GM19023 (cell line): Measurements from ENCODE around the gene NKD2.
"Not testable (repeated sequence)": the region's sequence is repeated elsewhere in the genome, so short reads cannot be mapped to it uniquely, and the experiment has no call there.

Experiments
- ATAC-seq: cut with Tn5 transposase; IDR thresholded peaks from one replicate; pipeline ENCODE4 v1.9.1; 2021; ENCODE audit warnings: mild to moderate bottlenecking, moderate library complexity; ENCODE audit not compliant: unreplicated experiment

Gene NKD2, protein sequence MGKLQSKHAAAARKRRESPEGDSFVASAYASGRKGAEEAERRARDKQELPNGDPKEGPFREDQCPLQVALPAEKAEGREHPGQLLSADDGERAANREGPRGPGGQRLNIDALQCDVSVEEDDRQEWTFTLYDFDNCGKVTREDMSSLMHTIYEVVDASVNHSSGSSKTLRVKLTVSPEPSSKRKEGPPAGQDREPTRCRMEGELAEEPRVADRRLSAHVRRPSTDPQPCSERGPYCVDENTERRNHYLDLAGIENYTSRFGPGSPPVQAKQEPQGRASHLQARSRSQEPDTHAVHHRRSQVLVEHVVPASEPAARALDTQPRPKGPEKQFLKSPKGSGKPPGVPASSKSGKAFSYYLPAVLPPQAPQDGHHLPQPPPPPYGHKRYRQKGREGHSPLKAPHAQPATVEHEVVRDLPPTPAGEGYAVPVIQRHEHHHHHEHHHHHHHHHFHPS

DNA sequence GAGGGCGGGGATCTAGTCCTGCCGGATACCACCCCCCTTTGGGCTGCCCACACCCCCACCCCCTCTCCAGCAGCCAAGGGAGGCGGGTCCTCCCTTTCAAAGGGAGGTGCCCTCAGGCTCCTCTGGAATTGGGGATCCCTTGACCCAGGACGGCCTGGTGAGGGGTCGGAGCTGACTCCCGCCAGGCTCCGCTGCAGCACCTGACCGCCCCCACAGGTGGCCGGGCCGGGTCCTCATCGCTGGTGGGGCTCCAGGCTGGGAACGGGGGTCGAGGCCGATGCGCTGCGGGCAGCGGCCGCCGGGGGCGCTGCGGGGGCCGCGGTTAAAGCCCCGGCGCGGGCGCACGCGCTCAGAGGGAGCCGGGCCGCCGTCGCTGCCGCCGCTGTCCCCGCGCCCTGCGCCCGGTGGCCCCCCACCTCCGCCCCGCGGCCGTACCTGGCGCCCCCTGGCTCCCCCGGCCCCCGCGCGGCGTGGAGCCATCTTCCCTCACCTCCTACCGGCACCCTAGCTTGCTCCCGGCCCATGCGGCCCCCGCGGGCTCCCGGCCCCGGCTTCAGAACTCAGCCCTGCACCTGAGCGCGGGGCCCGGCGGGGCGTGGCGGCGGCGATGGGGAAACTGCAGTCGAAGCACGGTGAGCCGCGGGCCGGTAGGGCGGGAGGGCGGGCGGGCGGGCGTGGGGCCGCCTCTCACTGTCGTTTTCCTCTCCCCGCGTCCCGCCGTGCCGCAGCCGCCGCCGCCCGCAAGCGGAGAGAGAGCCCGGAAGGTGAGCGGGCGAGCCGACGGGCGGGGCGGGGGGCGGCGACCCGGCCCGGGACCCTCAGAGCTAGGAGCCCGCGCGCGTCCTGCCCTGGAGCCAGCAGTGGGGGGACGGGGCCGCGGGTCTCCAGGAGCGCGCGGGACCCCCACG is at the start of gene NKD2:
Gene NKD2, plus strand, starts transcription at position 352 of the 908 bp plus-strand sequence. Its CDS starts 256 bp downstream, at position 608.
- ATAC-seq, result no peak

DNA sequence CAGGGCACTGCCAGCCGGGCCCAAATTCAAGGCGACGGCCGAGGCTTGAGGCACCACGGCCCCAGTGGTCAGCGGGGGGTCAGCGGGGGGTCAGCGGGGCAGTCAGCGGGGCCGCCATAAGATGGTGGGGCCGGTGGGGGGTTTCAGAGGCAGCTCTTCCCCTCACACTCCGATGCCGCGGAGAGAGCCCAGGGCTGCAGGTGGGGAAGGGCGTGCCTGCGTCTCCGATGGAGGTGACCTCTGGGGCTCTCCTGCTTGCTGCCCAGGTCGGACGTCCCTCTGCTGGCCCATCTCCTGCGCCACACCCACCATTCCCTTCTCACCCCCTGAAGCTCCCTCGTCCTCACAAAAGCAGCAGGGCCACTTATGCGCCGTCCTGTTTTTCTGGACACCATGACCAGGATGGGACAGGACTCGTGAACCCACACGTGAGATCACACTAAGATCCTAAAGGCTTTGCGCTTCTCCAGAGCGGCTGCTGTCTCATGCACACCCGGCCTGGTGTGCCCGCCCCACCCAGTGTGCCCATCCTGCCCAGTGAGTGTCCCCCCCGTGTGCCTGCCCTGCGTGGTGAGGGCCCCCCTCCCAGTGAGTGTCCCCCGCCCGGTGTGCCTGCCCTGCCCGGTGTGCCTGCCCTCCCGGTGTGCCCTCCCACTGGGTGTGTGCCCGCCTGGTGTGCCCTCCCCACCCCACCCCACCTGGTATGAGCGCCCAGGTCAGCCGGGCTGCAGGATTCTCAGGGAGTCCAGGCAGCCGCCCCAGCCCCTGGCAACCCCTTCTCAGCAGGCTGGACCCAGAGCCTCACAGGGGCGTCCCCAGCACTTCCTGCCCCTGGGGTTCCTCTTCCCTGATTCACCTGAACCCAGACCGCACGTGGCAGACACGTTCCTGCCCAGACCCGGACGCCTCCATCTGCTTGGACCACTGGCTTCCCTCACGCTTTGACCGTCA is 48.7 kb upstream of the NKD2 start:
- ATAC-seq, result no peak

DNA sequence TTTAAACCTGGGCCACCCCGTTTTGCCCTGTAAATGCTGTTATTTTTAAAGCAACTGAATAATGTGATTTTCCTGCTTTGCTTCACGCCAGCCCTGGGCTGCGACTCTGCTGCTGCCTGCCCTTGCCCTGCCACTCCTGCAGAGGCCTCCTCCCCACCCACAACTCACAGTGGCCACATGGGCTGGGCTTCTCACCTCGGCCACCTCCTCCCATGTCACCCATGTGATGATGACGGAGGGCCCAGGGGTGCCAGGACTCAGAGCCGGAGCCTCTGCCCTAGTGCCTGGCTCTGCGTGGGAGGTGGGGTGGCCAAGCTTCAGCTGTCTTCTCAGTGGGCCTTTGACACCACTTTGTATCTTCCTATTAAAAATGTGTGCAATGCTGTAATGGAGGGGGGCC is 48.1 kb upstream of the NKD2 start:
- no peak for ATAC-seq

DNA sequence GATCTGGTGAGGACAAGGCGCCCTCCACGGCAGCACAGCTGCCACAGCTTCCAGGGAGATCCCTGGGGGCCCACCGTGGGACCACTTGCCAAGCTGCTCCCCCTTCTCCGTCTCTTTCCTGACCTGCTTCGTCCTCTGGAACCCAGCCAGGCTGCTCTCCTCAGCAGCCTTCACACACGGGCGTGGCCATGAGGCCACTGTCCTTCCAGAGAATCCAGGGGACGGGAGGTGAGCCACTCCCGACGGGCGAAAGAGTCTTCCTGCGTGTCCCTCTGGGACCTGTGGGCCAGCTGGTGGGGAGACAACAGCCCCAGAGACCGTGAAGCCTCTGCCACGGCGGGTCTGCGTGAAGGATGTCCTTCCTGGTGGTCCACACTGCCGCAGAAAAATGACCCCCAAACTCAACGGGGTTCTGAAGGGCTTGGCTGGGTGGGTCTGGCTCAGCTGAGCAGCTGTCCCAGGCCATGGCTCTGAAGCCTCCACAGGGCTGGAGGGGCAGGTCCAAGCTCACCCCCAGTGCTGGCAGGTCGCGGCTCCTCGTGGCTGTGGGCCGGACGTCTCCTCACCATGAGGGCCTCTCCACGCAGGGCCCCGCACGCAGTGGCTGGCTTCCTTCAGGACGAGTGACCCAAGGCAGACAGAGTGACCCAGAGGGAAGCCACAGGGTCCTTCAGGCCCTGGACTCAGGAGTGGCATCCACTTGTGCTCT is 47.4 kb upstream of the NKD2 start:
- no peak for ATAC-seq

DNA sequence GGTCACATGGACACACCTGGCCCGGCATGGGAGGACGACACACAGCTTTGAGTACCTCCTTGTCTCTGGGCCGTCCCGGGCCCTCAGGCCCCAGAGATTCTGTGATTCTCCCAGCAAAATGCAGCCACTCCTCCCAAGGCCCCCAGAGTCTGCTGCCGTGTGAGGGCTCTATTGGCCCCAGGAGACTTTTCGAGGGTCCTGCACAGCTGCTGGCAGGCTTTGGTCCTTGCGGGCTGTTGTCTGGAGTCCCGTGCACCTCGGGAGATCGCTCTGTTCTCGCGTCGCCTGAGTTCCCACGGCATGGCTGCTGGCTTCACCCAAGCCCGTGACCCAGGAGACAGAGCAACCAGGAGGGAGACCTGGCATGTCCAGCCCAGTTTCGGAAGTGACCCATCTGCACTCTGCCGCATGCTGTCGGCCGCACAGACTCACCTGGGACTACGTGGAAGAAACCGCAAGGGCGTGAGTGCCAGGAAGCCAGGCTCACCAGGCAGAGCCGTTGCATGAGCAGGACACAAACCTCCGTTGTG is 46.8 kb upstream of the NKD2 start:
- no peak for ATAC-seq

DNA sequence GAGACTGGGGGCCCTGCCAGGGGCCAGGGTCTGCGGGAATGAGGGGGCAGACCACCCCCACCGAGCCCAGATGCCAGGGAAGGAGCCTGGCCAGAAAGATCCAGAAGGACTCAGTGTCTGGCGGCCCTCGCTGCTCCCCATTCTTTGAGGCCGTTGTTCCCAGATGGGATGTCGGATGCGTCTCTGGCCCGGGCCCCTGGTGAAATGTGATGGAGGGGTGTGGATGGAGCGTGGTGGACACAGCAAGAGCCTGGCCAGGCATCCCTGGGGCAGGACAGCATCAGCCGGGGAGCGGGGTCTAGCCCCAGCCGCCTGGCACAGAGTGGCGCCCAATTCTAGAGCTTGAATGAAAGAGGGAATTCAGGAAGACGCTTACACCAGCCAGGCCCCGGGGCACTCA is 46.2 kb upstream of the NKD2 start:
- no peak for ATAC-seq

DNA sequence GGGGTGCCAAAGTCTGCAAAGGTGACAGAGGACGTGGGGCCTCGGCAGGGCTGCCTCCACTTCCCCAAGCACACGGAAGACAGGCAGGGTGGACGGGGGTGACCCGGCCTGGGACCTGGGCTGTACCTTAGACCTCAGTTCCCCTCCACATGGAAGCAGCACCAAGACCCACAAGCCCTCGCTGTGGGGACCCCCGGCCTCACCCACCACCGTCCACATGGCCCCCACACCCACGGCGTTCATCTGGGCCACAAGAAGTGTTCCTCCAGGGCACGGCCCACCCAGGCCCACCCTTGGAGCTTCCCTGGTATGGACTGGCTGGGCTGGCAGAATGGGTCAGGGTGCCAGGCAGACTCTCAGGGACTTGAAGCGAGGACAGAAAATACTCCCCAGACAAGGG is 45.8 kb upstream of the NKD2 start:
- ATAC-seq, result no peak

DNA sequence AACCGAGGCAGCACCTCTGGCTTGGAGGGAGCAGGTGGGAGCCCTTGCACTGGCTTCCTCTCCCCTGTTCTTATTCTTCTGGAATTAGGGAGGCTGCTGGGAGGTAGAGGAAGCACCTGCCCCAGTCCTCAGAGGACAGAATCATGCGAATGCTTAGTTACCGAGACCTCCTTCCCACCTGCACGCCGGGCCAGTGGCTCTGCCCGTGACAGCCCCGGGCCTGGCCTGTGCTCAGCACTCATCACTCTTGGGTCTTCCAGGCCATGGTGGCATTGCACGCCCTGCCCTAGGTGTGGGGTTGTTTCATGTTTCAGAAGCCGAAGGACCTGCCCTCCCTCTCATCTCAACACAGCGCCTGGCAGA is 45.3 kb upstream of the NKD2 start:
- ATAC-seq, result no peak

DNA sequence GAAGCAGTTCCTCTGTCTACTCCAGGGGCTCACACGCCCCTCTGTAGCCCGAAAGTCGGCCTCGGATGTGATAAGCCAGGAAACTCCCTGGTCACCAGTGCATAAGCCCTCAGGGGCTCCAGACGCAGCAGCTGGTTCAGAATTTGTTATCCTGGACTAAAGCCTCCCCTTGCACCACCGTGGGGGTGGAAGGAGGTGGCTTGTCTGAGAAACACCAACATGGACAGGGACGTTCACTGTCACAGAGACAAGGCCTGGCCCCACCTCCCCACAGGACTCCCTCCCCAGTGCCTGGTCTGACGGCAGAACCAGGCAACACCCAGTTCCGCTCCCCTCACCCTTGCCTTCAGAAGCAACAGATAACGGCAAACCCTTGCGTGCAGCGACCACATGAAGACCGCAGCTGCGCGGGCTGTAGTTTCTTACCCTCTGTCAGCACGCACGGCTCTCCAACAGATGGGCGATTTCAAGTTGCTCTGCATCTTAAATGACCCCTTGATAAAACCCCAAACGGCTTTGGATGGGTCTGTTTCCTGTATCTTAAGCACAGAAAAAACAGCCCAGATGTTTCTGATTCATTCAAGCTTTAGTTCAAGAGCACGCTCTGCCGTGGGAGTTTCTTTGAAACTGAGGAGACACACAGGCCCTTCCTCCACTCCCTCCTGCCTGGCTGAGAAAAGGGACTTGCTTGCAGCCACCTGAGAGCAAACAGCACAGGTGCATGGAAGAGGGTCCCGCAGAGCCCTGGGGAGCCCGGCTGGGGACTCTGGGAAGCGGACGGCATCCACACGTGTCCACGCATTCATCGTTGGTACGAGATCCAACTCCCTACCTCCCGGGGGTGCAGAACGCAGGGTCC is 44.7 kb upstream of the NKD2 start:
- peak; percentile 85 for ATAC-seq

DNA sequence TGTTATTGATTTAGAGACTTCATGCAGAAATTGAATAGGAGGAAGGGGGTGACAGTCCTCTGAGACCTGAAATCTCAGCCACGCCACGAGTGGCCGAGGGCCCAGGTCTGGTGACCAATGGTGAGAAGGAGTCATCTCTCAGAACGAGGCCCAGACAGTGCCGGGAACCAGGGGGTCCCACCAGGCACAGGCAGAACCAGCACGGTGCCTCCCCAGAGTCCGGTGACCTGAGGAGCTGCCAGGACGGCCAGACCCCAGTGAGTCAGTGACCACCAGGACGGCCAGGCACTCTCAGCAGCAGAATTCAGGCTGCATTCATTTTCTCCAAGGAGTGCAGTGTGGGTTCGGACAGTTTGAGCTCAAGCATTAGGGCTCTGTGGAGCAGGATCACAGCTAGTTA is 43.8 kb upstream of the NKD2 start:
- ATAC-seq, result no peak

DNA sequence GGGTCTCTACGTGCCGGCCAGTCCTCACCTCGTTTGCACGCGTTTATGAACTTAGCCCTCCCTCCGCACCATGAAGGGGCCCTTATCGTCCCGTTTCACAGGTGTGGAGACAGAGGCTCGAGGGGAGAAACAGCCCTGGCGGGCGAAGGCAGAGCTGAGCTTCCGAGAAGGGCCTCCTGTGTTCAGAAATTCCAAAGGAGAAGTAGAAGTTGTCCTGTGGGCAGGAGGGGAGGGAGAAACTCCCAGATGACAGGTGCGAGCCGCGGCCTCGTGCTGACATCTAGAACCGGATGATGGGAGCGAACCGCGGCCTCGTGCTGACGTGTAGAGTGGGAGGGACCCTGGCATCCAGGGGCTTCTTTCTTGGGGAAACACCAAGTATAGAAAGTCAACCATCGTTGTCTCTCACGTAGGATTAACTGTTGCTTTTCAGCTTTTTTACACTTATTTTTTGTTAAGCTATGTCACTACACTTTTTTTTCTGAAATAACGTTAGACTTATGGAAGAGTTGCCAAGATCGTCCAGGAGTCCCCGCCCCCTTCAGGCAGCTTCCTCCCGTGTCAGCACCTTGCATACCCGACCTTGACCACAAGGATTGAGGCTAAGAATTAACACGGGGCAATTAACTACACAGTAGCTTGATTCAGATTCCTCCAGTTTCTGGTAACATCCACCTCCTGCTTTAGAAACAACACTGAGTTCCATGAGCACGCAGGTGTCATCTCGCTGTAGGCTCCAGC is 42.8 kb upstream of the NKD2 start:
- ATAC-seq, result no peak

DNA sequence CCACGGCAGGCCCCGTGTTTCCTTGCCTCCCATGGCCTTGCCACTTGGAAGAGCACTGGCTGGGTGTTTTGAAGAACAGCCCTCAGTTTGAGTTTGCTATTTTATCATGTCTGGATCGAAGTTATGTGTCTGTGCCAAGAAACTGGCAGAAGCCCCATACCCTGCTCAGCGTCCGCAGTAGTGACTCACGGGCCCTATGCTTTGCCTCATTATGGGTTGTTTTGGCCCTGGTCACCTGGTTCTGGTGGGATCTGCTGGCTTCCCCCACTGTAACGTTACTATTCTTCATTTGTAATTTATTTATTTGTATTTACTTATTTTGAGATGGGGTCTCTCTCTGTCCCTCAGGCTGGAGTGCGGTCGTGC is 42.3 kb upstream of the NKD2 start:
- no peak for ATAC-seq

DNA sequence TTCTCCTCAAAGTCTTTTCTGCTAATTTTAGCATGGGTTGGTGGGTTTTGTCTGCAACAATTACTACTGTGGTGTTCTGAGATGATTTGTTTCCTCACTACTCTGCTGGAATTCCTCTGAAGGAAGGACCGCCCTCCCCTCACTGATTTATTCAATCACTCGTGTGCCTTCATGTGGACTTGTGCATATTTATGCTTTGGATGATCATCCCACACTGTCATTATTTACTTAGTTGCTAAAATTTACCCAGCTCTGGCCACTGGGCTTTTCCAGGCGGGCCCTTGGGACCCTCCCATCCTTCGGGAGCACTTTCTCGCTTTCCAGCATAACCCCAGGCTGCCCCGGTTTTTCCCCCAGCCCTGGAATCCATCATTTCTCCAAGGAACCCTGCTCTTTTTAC is 41.7 kb upstream of the NKD2 start:
- no peak for ATAC-seq

DNA sequence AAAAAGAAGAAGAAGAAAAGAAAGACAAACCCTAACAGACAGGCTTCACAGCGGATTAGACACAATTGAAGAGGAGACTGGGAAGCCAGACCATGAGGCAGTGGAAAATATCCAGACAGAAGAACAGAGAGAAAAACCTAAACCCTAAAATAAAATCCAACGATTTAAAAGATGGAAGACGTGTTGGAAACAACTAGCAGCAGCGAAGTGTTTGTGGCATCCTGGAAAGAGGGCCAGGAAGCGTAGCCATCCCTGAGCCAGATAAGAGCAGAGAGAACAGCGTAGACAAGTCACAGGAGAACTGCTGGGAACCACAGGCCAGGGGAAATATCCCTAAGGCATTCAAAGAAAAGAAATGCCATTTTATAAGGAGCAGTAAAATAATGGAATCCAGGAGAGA is 39.7 kb upstream of the NKD2 start:
- ATAC-seq, result no peak

DNA sequence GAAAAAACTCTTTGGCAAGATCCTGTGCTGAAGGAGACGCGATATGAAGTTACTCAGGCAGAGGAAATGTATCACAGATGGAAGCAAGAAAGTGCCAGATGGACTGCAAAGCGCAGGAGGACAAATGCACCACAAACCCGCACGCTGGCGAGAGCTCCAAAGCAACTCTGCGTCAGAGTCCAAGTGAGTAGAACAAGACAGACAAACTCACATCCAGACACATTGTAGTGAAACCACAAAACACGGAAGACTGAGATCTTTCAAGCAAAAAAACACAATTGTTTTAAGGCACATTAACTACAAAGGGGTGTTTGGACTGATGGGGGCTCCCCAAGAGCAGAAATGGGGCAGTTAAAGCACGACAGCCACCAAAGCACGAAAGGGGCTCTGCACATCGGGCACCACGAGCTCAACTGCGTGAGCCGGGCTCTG is 39.2 kb upstream of the NKD2 start:
- ATAC-seq, result no peak

DNA sequence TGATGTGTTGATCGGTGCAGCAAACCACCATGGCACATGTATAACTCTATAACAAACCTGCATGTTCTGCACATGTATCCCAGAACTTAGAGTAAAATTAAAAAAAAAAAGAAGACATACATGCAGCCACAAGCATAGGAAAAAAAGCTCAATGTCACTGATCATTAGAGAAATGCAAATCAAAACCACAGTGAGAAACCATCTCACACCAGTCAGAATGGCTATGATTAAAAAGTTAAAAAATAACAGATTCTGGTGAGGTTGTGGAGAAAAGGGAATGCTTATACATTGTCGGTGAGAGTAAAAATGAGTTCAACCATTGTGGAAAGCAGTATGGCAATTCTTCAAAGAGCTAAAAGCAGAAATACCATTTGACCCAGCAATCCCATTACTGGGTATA is 36.0 kb upstream of the NKD2 start:
- ATAC-seq, result not testable (repeated sequence)

DNA sequence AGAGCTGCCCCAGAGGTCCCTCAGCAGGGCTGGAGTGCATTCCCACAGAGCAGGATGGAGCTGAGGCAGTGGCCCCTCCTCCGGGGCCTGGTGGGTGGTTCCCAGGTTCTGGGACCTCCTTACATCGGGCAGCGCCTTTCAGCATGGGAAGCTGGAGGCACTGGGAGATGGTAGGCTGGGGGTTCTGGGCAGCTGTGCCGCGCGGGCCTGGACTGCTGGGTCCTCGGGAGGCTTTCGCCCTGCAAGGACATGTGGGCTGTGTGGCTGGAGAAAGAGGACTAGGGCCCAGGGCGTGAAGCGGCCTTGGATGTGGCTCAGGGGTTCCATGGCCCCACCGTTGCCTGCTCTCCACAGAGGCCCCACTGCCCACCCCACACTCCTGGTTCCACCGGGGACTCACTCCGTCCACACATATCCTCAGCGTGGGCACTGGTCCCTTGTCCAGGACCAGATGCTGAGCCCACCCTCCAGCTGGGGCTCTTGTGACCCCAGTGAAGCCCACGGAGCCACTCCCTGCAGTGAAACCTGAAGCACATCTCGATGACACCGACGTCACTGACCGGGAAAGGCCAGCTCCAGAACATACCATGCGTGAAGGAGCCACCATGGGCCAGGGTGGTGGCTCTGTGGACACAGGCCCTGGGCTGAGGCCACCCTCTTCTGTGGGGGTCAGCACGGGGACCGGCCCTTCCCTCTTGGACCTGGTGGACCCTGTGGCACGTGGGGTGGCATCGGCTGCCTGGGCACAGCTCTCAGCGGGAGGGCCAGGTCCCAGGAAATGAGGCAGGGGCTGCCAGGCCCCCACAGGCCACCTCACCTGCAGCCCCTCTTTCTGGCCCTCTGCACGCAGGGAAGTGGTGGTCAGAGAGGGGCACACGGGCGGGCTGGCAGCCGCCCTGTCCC is 31.5 kb upstream of the NKD2 start:
- ATAC-seq, result no peak
